Measurements from ENCODE around the gene CDK3. TPM values are rescaled to one million over a fixed set of nuclear protein-coding genes. Genes with fewer than 3 reads are reported as not detected.

CDK3 gene
- total RNA-seq, 1 experiment from 2014 or later, result 8.5 TPM

- ATAC-seq, result peak; percentile 94
- Histone ChIP-seq H3K4me1 (ENCODE audit: insufficient read depth, low read length) (peaks cover 21% of the 10 kb centered on the region), H3K36me3 (ENCODE audit: low read depth, low read length) (peaks cover 7% of the 10 kb centered on the region; the same call in 1 of the 2 replicates), H3K79me2 (ENCODE audit: low read length) (peaks cover 32% of the 10 kb centered on the region), H3K27ac (ENCODE audit: low read length) (peak within 1 kb of the TSS; percentile 55), H3F3A (ENCODE audit: low read length, unreplicated experiment) (no peaks in the 10 kb centered on the region), H4K20me1 (ENCODE audit: low read length) (0 out of 2 replicates have a peak, but pooled peaks cover 3% of the 10 kb centered on the region), H3K9me2 (replicated peaks; ENCODE audit: low read length) (no peaks in the 10 kb centered on the region), H3K9me3 (ENCODE audit: low read length) (no peaks in the 10 kb centered on the region), H2AFZ (ENCODE audit: low read length) (peak within 1 kb of the TSS; percentile 86), H3K4me3 (ENCODE audit: low read length) (peak within 1 kb of the TSS; percentile 91), H3K27me3 (ENCODE audit: low read length) (no peaks in the 10 kb centered on the region), H3K4me2 (ENCODE audit: low read length) (peak within 1 kb of the TSS; percentile 88), H3K9ac (ENCODE audit: low read length) (peak within 1 kb of the TSS; percentile 82)
- TSS peak; percentile 26 for BruUV-seq (replicated peaks)
- TF ChIP-seq EZH2phosphoT487 (IDR thresholded peaks at IDR 0.05; ENCODE audit: borderline replicate concordance, low read length), result no peak
- no peak for TF ChIP-seq EZH2 (IDR thresholded peaks at IDR 0.05; ENCODE audit: low read length, unreplicated experiment)
- TF ChIP-seq, protein P1, sequence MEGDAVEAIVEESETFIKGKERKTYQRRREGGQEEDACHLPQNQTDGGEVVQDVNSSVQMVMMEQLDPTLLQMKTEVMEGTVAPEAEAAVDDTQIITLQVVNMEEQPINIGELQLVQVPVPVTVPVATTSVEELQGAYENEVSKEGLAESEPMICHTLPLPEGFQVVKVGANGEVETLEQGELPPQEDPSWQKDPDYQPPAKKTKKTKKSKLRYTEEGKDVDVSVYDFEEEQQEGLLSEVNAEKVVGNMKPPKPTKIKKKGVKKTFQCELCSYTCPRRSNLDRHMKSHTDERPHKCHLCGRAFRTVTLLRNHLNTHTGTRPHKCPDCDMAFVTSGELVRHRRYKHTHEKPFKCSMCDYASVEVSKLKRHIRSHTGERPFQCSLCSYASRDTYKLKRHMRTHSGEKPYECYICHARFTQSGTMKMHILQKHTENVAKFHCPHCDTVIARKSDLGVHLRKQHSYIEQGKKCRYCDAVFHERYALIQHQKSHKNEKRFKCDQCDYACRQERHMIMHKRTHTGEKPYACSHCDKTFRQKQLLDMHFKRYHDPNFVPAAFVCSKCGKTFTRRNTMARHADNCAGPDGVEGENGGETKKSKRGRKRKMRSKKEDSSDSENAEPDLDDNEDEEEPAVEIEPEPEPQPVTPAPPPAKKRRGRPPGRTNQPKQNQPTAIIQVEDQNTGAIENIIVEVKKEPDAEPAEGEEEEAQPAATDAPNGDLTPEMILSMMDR (conservative IDR thresholded peaks at IDR 0.05; ENCODE audit: low read depth, low read length), result no peak
- ChIA-PET CTCF (interaction anchor here (0.6 to 1.1 kb wide), 2 partner anchors 9 to 883 kb away, joined by 3 to 7 read pairs; no protein-coding TSS in a partner anchor), POLR2A (ENCODE audit: unreplicated experiment) (interaction anchor here (0.6 kb wide), 1 partner anchor 181 kb away, joined by 3 read pairs; no protein-coding TSS in a partner anchor)
- peak; percentile 98 for DNase-seq
- intact Hi-C loops (cut with micrococcal nuclease), result loop anchor here (5.0 kb wide), 1 partner anchor 45 kb away; the partner anchor contains the start of genes GALR2 and SRP68
Measured at GRCh38 chr17:76027159-76027839, 26.6 kb downstream of the CDK3 start, which contains the start of gene EVPL. TSS of gene EVPL (minus strand) at chr17:76027306. CDS start at chr17:76027198, 108 bp downstream.

- DNase-seq (peak; percentile 19), ATAC-seq (peak; percentile 10; the same call in 1 of the 2 replicates)
- H3K27ac ChIP-seq (ENCODE audit: low read length), result no peak overlapping the region
- H3K4me2 ChIP-seq (ENCODE audit: low read length), result no peak overlapping the region
- no peaks in the 10 kb centered on the region for H4K20me1 ChIP-seq (ENCODE audit: low read length)
- no peaks in the 10 kb centered on the region for H3K27me3 ChIP-seq (ENCODE audit: low read length)
- H3K4me1 ChIP-seq (ENCODE audit: insufficient read depth, low read length), result peaks cover 6% of the 10 kb centered on the region
- no peaks in the 10 kb centered on the region for H3K9me3 ChIP-seq (ENCODE audit: low read length)
- no peak overlapping the region for H3K4me3 ChIP-seq (ENCODE audit: low read length)
- H3K79me2 ChIP-seq (ENCODE audit: low read length), result peaks cover under 1% of the 10 kb centered on the region; the same call in 1 of the 2 replicates
- no TSS peak for BruUV-seq (replicated peaks)
- no peaks in the 10 kb centered on the region for H3K36me3 ChIP-seq (ENCODE audit: low read depth, low read length)
- POLR2A ChIA-PET (ENCODE audit: unreplicated experiment), result no interaction called here
- CTCF ChIA-PET, result interaction anchor here (1.2 kb wide), 1 partner anchor 18 kb away, joined by 4 read pairs; no protein-coding TSS in a partner anchor
- TF ChIP-seq EZH2phosphoT487 (IDR thresholded peaks at IDR 0.05; ENCODE audit: borderline replicate concordance, low read length), result no peak
- TF ChIP-seq, protein P1 (conservative IDR thresholded peaks at IDR 0.05; ENCODE audit: low read depth, low read length), result peak; percentile 45
- H2AFZ ChIP-seq (ENCODE audit: low read length), result no peak overlapping the region
- intact Hi-C loops (cut with micrococcal nuclease), result no loop called here
- no peaks in the 10 kb centered on the region for H3K9me2 ChIP-seq (replicated peaks; ENCODE audit: low read length)
- no peak overlapping the region for H3K9ac ChIP-seq (ENCODE audit: low read length)
- no peaks in the 10 kb centered on the region for H3F3A ChIP-seq (ENCODE audit: low read length, unreplicated experiment)
Measured at GRCh38 chr17:76032073-76032779, 31.6 kb downstream of the CDK3 start.

All from PC-3 (cell line).